IPS DF 4.7 (cell line): ENCODE results near the gene CASP9.
A peak's percentile ranks its signal among the peaks of the same experiment; 100 is the strongest.
"Not testable (repeated sequence)": the region's sequence is repeated elsewhere in the genome, so short reads cannot be mapped to it uniquely, and the experiment has no call there.

Source experiments
- DNase-seq: peaks from one replicate; pipeline ENCODE4 v3.0.0-alpha.2; 2013; ENCODE audit warnings: low spot score; ENCODE audit errors: extremely low read depth

CASP9 gene

DNA sequence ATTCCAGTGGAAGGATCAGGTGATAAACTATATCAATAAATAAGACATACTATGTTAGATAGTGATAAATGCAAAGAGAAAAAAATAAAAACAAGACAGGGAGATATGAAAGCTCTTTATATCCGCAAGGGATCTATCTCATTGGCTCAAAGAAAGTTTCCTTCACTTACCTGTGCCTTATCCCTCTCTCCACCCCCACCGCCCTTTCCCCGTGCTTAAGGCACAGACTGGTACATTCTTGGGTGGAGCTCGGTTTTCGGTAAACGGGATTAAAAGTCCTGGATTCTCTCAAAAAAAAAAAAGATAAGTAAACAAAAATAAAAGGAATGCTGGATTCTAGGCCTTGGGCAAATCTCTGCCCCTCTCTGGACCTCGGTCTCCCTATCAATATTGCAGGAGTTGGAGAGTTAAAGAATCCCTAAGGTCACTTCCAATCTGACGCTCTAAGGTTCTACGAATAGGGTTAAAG lies 2.0 kb upstream of the CASP9 start:
- no peak for DNase-seq

GRCh38 chr1:15525050-15526020 lies 1.3 kb upstream of the CASP9 start:
- DNase-seq = no peak

- DNase-seq = peak; percentile 60
Observed at GRCh38 chr1:15524283-15525049, 451 bp upstream of the CASP9 start.

DNA sequence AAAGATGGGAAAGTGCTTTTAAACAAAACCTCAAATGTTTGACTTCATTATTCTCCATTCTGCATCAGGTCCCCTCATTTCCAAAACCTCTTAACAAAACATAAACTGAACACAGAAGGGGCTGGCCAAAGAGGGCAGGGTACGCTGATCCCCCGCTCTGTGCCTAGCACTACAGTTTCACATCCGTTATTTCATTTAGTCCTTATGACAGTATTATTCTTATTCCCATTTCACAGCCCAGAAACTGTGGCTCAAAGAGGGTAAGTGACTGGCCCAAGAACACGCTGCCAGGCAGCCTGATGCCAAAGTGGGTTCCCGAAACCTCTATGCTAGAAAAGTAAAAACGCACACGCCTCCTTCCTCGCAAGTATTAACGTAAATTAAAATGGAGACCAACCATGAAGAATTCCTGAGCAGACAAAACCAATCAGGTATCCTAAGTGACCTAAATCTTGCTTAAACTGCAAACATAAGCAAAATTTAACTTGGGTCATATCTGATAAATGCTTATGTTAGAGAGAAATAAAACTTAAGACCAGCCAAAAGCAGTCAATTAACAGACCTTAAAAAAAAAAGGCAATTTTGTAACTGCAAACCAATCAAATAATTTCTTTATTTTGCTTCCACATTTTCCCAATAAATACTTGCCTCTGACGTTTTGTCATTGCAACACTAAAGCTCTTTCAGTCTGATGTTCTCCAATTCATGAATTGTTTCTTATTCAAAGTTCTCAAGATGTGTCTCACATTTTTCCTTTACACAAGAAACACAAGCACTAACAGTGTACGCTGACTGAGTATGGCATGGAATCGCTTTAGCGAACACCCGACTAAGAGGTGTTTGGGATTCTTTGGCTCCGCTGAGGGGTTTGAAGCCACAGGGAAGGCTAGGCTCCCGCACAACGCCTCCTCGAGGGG lies 653 bp downstream of the CASP9 start:
- no peak for DNase-seq

GRCh38 chr1:15522551-15522950 lies 1.5 kb downstream of the CASP9 start:
- DNase-seq = no peak

DNA sequence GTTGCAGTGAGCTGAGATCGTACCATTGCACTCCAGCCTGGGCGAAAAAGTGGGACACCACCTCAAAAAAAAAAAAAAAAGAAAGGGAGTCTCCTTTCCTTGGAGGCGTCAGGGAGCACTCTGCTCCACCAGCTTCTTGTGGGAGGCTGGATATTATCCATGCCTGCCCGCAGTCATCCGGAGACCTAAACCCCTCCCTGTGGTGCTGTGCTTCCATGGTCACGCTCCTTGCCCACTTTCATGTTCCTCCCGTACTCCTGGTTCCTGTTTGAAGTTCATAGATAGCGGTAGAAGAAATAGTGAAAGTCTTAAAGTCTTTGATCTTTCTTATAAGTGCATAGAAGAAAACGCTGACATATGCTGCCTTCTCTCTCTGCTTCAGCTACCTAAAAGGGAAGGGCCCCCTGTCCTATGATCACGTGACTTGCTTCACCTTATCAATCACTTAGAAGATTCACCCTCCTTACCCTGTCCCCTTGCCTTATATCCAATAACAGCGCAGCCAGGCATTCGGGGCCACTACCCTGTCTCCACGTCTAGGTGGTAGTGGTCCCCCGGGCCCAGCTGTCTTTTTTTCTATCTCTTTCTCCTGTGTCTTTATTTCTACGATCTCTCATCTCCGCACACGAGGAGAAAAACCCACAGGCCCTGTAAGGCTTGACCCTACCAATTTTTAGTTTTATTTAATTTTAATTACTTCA lies 2.7 kb downstream of the CASP9 start:
- DNase-seq = not testable (repeated sequence)

DNA sequence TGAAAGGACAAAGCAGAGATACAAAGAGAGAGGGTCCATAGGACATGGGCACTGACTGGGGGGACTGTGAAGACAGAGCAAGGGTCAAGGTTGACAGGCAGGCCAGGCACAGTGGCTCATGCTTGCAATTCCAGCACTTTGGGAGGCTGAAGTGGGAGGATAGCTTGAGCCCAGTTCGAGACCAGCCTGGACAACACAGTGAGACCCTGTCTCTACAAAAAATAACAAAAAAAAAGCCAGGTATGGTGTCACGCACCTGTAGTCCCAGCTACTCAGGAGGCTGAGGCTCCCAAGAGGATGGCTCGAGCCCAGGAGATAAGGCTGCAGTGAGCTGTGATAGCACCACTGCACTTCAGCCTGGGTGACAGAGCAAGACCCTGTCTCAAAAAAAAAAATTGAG lies 4.4 kb downstream of the CASP9 start:
- no peak for DNase-seq

DNA sequence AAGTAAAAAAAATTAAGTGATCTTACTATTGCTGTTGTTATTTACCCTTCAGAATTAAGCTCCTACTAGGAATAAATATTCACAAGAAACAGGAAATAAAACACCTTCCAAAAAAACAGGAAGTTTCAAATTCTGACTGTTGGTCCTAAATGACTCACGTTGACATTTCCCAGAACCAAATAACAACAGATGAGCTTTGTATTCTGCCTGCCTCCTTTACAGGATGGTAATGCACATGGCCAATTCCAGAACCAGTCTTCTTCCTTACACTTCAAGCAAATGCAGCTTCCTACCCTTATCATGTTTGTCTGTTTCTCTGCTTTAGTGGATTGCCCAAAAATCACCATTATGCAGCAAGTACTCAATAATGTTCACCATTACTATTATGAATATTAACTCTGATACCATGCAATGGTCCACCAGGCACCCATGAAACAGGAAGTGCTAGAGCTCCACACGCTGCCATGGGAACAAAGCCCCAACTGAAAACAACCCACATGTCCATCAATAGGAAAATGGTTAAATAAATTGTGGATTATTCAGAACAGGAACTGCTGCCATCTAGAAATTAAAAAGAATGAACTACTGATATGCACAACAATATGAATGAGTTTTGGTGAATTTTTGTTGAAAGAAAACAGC lies 8.9 kb downstream of the CASP9 start:
- DNase-seq = no peak

- not testable (repeated sequence) for DNase-seq
Observed at GRCh38 chr1:15514557-15514956, 9.5 kb downstream of the CASP9 start.

GRCh38 chr1:15513919-15514318 lies 10.1 kb downstream of the CASP9 start:
- DNase-seq = no peak

GRCh38 chr1:15513192-15513591 lies 10.8 kb downstream of the CASP9 start:
- DNase-seq = no peak

DNA sequence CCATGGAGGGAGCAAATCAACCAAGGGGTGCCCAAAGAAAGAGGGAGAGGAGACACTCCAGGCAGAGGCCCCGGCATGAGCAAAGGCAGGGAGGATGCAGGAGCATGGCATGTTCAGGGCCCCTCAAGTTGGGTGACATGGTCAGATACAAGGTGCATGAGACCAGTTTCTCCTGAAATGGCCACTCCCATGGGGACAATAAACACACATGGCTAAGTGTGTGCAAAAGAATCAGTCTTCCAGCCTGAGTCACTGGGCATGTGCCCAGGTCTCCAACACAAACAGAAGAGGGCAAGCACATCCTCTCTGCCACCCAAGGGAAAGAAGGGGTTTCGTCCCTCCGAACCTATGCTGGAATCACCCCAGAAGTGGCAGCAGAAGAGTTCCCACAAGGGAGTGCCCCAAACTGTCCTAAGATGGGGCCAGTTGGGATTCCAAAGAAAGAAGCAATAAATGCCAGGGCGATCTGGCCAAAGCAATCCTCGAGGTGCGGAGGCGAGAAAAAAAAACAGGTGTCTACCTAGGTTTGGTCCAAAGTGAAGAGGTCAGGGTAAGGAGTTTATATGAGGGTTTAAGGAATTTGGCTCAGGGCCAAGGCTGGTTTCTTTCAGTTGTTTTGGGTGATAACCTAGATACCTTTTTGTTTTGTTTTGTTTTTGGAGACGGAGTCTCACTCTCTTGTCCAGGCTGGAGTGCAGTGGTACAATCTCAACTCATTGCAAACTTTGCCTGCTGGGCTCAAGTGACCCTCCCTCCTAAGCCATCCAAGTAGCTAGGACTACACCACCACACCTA lies 13.2 kb downstream of the CASP9 start:
- DNase-seq = no peak

DNA sequence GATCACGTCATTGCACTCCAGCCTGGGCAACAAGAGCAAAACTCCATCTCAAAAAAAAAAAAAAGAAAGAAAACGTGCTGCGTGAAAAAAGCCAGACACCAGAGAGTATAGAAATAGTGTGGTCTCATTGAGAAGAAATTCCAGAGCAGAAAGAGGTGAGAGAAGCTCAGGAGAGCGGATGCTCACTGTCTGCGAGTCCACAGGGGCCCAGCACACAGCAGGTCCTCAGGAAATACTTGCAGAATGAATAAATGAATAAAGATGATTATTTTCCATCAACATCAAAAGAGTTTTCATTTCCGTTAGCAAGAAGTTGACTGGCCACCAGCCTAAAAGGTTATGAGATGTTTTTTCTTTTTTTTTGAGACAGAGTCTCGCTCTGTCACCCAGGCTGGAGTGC lies 14.4 kb downstream of the CASP9 start:
- DNase-seq = no peak

- DNase-seq = peak; percentile 79
Observed at GRCh38 chr1:15508700-15509487, 15.1 kb downstream of the CASP9 start.

- DNase-seq = no peak
Observed at GRCh38 chr1:15507278-15507677, 16.7 kb downstream of the CASP9 start.

DNA sequence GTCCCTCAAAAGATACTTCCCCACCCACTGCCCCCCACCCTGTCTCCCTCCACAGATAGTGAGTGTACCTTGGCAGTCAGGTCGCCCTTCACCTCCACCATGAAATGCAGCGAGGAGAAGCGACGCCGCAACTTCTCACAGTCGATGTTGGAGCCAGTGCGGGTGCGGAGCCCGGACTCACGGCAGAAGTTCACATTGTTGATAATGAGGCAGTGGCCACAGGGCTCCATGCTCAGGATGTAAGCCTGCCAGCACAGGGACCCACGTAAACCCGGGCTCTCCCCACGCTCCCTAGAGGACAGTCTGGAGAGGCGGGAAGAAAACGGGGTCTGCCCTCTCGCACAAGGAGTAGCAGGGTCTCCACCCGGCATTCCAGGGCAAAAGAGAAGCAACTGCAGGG lies 17.2 kb downstream of the CASP9 start:
- DNase-seq = no peak

- DNase-seq = no peak
Observed at GRCh38 chr1:15504436-15504835, 19.6 kb downstream of the CASP9 start.

- DNase-seq = no peak
Observed at GRCh38 chr1:15501208-15502032, 22.6 kb downstream of the CASP9 start.
